GM18498 (cell line): ENCODE measurements around the gene HINT2.
A peak's percentile ranks its signal among the peaks of the same experiment; 100 is the strongest.

Experiments
- ATAC-seq: cut with Tn5 transposase; IDR thresholded peaks from one replicate; pipeline ENCODE4 v1.9.1; 2021; ENCODE audit warnings: mild to moderate bottlenecking, moderate library complexity; ENCODE audit not compliant: unreplicated experiment

HINT2 gene

DNA sequence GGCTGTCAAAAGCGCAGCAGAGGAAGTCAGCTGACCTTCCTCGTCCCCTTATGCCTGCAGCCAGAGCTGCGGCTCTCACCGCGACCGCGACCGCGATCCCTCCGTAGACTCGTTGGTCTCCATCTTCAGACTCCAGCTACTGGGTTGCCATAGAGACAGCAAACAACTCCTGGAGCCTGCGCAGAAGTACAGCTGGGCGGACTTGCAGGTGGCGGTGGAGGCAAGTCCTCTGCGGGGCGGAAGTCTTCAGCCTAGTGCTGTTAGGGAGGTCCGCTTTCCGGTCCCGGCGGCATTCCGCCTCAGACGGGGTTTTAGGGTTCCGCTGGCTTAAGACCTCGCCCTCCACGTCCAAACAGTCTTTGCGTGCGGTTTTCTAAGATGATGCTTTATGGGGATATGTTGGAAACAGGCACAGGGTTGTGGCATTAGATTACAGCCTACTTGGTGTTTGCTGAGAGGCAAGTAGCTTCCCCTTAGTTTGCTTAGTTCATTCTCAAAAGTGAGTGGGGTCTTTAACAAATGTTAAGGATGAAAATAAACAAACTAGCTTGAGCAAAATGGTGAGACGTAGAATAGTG lies 2.7 kb downstream of the HINT2 start, which contains the start of gene SPAG8:
TSS of gene SPAG8 (minus strand) at position 238 of the 578 bp plus-strand sequence. CDS start at position 123, 115 bp downstream.
- peak; percentile 68 for ATAC-seq

- ATAC-seq: no peak
These were observed 3.3 kb downstream of the HINT2 start for GRCh38 chr9:35811381-35812024.

GRCh38 chr9:35810122-35810521 lies 4.7 kb downstream of the HINT2 start:
- no peak for ATAC-seq

- ATAC-seq: no peak
These were observed 6.4 kb downstream of the HINT2 start for GRCh38 chr9:35808433-35808832.

- no peak for ATAC-seq
These were observed 8.7 kb downstream of the HINT2 start for GRCh38 chr9:35806101-35806500.

- ATAC-seq: no peak
These were observed 13.3 kb downstream of the HINT2 start for GRCh38 chr9:35801328-35802128.

DNA sequence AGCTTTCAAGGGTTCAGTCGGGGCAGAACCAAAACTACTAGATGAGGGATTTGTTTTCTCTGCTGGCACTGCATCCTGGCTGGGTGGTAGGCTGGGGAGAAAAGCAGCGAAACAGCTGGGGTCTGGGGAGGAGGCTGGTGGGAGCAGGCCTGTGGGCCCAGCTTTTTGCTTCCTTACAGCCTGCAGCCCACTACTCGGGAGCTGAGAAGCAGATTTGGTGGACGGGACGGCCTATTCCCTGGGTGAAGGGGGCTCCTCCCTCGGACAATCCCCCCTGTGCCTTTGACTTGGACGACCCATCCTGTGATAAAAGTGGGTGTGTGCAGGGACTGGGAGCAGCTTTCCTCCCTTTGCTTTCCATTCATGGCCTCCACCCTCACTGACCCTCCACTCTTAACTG lies 14.3 kb downstream of the HINT2 start:
- no peak for ATAC-seq

DNA sequence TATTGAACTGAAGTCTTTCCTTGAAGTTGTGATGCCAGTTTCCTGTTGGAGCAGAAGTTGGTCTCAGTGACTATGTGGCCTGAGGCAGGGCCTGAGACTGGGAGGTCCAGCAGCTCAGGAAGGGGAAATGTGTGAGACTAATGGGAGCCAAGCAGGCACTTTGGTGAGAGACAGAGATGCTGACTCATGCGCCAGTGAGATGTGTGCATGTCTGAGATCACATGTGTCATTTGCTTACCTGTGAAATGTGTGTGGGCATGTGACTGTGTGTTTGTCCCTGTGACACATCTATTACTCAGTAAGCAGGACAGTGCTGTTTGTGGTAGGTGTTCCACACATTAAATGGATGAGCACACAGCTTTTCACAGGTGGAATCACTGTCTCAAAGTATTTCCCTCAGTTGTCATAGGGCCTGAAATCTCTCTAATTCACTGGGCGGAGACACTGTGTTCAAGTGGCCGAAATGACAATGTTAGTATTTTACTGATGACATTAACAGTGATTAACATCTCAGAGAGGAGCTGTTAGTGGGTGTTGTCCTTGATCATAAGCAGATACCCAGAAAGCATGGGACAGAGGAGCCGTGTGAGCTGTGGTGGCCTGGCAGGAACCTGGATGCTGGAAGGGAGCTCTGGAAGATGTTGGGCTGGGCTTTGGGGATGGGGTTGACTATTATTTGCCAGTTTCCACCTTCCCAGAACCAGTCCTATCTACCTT lies 16.0 kb downstream of the HINT2 start:
- ATAC-seq: no peak

DNA sequence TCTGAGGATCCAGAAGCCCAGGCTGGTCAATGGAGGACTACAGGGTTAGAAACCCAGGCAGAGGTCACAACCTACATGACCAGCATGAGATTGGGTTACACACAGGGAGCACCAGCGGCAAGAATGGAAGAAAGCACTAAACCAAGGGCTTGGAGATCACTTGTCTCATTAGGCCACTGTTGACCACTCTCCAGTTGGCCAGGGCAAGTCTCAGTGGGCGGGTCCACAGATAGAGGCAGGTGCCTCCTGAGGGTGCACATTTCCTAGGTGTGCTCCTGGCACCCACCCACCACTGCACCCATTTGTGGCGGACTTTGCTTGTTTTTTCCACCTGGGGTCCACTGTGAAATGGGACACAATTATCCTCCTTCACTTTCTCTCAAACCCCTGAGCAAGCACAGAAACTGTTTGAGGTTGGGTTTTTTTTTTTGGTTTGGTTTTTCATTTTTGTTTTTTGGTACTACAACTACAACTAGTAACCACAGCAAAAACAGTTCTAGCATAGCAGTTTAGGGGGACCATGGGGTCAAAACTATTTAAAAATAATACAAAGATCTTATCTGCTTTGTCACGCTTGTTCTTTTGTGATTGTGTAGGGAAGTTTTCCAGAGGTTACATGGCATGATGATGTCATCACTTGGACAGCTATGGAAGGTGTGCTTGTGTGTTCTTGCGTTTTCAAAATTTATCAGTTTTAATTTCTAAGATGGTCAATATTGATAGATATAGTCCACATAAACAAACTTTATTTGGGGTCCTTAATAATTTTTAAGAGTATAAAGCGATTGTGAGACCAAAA lies 17.3 kb downstream of the HINT2 start:
- ATAC-seq: no peak

- no peak for ATAC-seq
These were observed 19.1 kb downstream of the HINT2 start for GRCh38 chr9:35795695-35796094.

GRCh38 chr9:35793461-35793860 lies 21.4 kb downstream of the HINT2 start:
- ATAC-seq: no peak

DNA sequence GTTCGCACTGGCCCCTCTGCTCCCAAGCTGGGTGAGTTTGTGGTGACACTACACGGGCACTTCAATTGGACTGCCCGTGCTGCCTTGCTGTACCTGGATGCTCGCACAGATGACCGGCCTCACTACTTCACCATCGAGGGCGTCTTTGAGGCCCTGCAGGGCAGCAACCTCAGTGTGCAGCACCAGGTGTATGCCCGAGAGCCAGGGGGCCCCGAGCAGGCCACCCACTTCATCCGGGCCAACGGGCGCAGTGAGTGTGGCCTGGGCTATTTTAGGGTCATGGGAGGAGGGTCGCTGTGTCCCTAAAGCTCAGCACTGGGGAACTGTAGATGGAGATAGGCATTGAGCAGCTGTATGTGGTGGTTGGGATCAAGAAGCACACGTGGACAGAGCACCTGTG lies 22.0 kb downstream of the HINT2 start:
- ATAC-seq: no peak

GRCh38 chr9:35792024-35792813 lies 22.6 kb downstream of the HINT2 start:
- ATAC-seq: no peak

DNA sequence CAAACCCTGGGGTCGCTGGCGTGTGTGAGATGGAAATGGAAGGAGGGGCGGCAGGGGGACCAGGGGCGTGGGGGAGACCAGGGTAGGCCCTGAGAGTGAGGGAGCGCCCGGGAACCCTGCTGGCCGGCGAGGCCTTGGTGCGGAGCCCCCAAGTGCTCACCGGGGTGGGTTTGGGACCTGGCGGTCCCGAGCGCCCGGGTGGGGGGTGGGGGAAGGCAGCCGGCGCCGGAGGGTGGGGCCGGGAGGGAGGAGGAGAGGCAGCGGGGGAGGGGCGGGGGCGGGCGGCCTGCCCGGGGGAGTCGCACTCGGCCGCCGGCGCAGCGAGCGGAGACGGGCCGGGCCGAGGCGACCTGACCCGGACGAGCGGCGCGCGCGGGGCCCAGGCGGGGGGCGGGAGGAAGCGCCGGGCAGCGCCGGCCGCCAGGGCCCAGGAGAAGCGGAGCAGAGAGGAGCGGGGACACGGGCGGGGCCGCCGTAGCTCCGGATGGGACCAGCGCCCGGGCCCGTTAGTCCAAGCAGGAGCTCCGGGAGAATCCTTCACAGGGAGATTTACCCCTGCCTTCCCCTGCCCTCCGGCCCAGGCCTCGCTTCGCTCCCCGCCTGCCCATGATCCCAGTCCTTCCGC lies 23.4 kb downstream of the HINT2 start, which contains the start of gene NPR2:
TSS of gene NPR2 (plus strand) at position 295 of the 625 bp plus-strand sequence. CDS start 818 bp downstream, outside the sequence.
- no peak for ATAC-seq

GRCh38 chr9:35790385-35791296 lies 24.2 kb downstream of the HINT2 start:
- no peak for ATAC-seq

- ATAC-seq: no peak
These were observed 24.8 kb downstream of the HINT2 start for GRCh38 chr9:35790025-35790384.

- no peak for ATAC-seq
These were observed 25.3 kb downstream of the HINT2 start for GRCh38 chr9:35789541-35789940.

GRCh38 chr9:35783418-35783817 lies 31.4 kb downstream of the HINT2 start:
- no peak for ATAC-seq
